GM12878 (cell line): ENCODE measurements around the gene SLC1A5. TPM values are rescaled to one million over a fixed set of nuclear protein-coding genes. Genes with fewer than 3 reads are reported as not detected.
A peak's percentile ranks its signal among the peaks of the same experiment; 100 is the strongest.

Experiments
- ATAC-seq: fragments of 200-7000 bp; cut with Tn5 transposase; 3 replicates; pipeline ENCODE4 v1.9.1; 2020; ENCODE audit warnings: mild to moderate bottlenecking, moderate library complexity
- BruUV-seq: library from RNA; stranded (reverse); fragments of 400-500 nt; replicated peaks from 2 replicates; lab custom pipeline; 2021; lab: Mats Ljungman, UMichigan
- CTCF ChIA-PET: fragments of 300-600 bp; sonication (Branson Sonifier 250); formaldehyde crosslinking; extraction: SDS; loops from one replicate; lab custom pipeline; 2021; ENCODE audit warnings: inconsistent platforms; lab: Yijun Ruan, JAX
- POLR2A ChIA-PET: fragments of 350-600 bp; formaldehyde crosslinking; extraction: SDS; loops from one replicate; lab custom pipeline; 2021; ENCODE audit warnings: inconsistent platforms; lab: Charles Lee
- RAD21 ChIA-PET: fragments of 300-600 bp; sonication (Branson Sonifier 250); formaldehyde crosslinking; loops from one replicate; lab custom pipeline; 2023; ENCODE audit warnings: antibody characterized with exemption; ENCODE audit not compliant: unreplicated experiment; lab: Charles Lee
- SMC1A ChIA-PET: fragments of 300-600 bp; sonication (Branson Sonifier 250); formaldehyde crosslinking; loops from one replicate; lab custom pipeline; 2023; ENCODE audit not compliant: unreplicated experiment, uncharacterized antibody; lab: Charles Lee
- DNase-seq: peaks from one replicate; pipeline ENCODE4 v3.0.0-alpha.2; 2011; ENCODE audit warnings: low read depth, low spot score
- FAIRE-seq: peaks from 3 replicates; lab custom pipeline; 2011; peaks lifted over from hg19 to GRCh38; lab: Jason Lieb, UNC
- H2AFZ ChIP-seq: 2 replicates; pipeline ENCODE4 v1.6.0; 2011; ENCODE audit warnings: low read depth, low read length, control low read depth; ENCODE audit not compliant: control insufficient read depth
- H3K27ac ChIP-seq: 2 replicates; pipeline ENCODE4 v1.5.1; 2011; ENCODE audit warnings: control low read depth; ENCODE audit not compliant: control insufficient read depth, insufficient read depth
- H3K27me3 ChIP-seq, 2 experiments: replicated peaks in 1 of 2; 2 replicates each; pipeline versions ENCODE4 v1.6.0 to v1.6.1; 2011; ENCODE audit warnings: low read length in 1 of 2; ENCODE audit not compliant: control insufficient read depth in 2 of 2, insufficient read depth in 2 of 2
- H3K36me3 ChIP-seq, 2 experiments: 2 replicates each; pipeline ENCODE4 v1.5.1; 2011; ENCODE audit warnings: low read length in 1 of 2; ENCODE audit not compliant: control insufficient read depth in 2 of 2, insufficient read depth in 2 of 2
- H3K4me1 ChIP-seq: 2 replicates; pipeline ENCODE4 v1.6.1; 2011; ENCODE audit warnings: mild to moderate bottlenecking, low read length, moderate library complexity, mixed read lengths; ENCODE audit not compliant: control insufficient read depth, insufficient read depth
- H3K4me2 ChIP-seq: 2 replicates; pipeline ENCODE4 v1.6.0; 2011; ENCODE audit warnings: control low read depth; ENCODE audit not compliant: control insufficient read depth, insufficient read depth
- H3K4me3 ChIP-seq: fragments of 200-600 bp; sonication (generic); 2 replicates; pipeline ENCODE4 v1.5.1; 2016
- H3K79me2 ChIP-seq: 2 replicates; pipeline ENCODE4 v1.6.0; 2011; ENCODE audit warnings: low read length; ENCODE audit not compliant: control insufficient read depth, insufficient read depth
- H3K9ac ChIP-seq: 2 replicates; pipeline ENCODE4 v1.8.0; 2011; ENCODE audit warnings: low read length, control low read depth, mixed read lengths; ENCODE audit not compliant: control insufficient read depth, insufficient read depth
- H3K9me3 ChIP-seq: replicated peaks from 3 replicates; pipeline ENCODE4 v1.5.1; 2011; ENCODE audit warnings: mild to moderate bottlenecking, low read length; ENCODE audit not compliant: control insufficient read depth, insufficient read depth
- H4K20me1 ChIP-seq: 2 replicates; pipeline ENCODE4 v1.6.0; 2011; ENCODE audit not compliant: control insufficient read depth, insufficient read depth
- HDGF ChIP-seq: fragments of 450-650 bp; IDR thresholded peaks from 2 replicates; pipeline ENCODE4 v1.6.1; 2016; ENCODE audit warnings: antibody characterized with exemption
- NFYB ChIP-seq: IDR thresholded peaks from 2 replicates; pipeline ENCODE4 v1.6.1; 2011; ENCODE audit warnings: low read depth, mild to moderate bottlenecking, low read length, improper control_type of control experiment, moderate library complexity; ENCODE audit not compliant: insufficient read depth
- RAD21 ChIP-seq: IDR thresholded peaks from 2 replicates; pipeline ENCODE4 v1.6.1; 2011; ENCODE audit warnings: mild to moderate bottlenecking, low read depth, low read length, moderate library complexity; ENCODE audit not compliant: insufficient read depth
- RAD51 ChIP-seq: fragments of 450-650 bp; IDR thresholded peaks from 2 replicates; pipeline ENCODE4 v1.6.1; 2016; ENCODE audit warnings: moderate library complexity, mild to moderate bottlenecking, inconsistent platforms
- RUNX3 ChIP-seq: IDR thresholded peaks from 2 replicates; pipeline ENCODE4 v1.6.1; 2012; ENCODE audit warnings: low read length, inconsistent platforms
- SMC3 ChIP-seq: IDR thresholded peaks from 2 replicates; pipeline ENCODE4 v1.6.1; 2011; ENCODE audit warnings: low read length, improper control_type of control experiment, borderline replicate concordance
- SRF ChIP-seq, 2 experiments: IDR thresholded peaks; 2 replicates each; pipeline ENCODE4 v1.6.1; 2011; ENCODE audit warnings: low read depth in 2 of 2, low read length in 2 of 2, mild to moderate bottlenecking in 1 of 2, moderate library complexity in 1 of 2
- WGBS: methylation state at CpG from one replicate; pipeline ENCODE4 v1.1.6; 2016; ENCODE audit warnings: low lambda C conversion rate; ENCODE audit not compliant: insufficient replicate concordance, insufficient coverage; ENCODE audit errors: missing lambda C conversion rate; 5-methylcytosine and 5-hydroxymethylcytosine counted together
- in situ Hi-C: fragments of 300-500 bp; cut with MboI; formaldehyde crosslinking; loops from 9 replicates; pipeline ENCODE4 v1.14.3; 2018; ENCODE audit warnings: mixed read lengths
- intact Hi-C: fragments of 100-400 bp; cut with micrococcal nuclease; formaldehyde crosslinking; loops from one replicate; pipeline ENCODE4 v1.14.2; 2022; ENCODE audit not compliant: unreplicated experiment
- polyA plus RNA-seq, 11 experiments: library from polyadenylated mRNA; depleted of rRNA in 4 of 11; unstranded in 6 of 11; stranded (reverse) in 5 of 11; fragments of >200 nt; fragmentation: Nextera tagmentation in 4 of 11; fragmentation: Illumina TruSeq in 1 of 11; extraction: Ambion mirVana in 4 of 11; extraction: Trizol in 1 of 11; gene quantifications; 1 replicate in 1 of 11; 2 replicates in 10 of 11; pipeline versions ENCODE4 v1.2.1 to v1.2.3, GENCODE V29; 2011 to 2016; ENCODE audit warnings: inconsistent platforms in 2 of 11, missing spikeins in 2 of 11, low read depth in 1 of 11
- total RNA-seq, 4 experiments: library from RNA; depleted of rRNA in 3 of 4; stranded (reverse); fragments of >200 nt in 3 of 4; fragmentation: Illumina TruSeq in 1 of 4; extraction: Trizol in 1 of 4; gene quantifications; 2 replicates each; pipeline versions ENCODE4 v1.2.1 to v1.2.3, GENCODE V29; 2013 to 2021
- TF ChIP-seq, protein P1 (sequence below): fragments of 450-650 bp; IDR thresholded peaks from 2 replicates; pipeline ENCODE4 v1.6.1; 2017; ENCODE audit warnings: mild to moderate bottlenecking, low read depth, inconsistent platforms; ENCODE audit not compliant: poor library complexity, severe bottlenecking
- TF ChIP-seq, protein P2 (sequence below), 3 experiments: IDR thresholded peaks in 2 of 3; conservative IDR thresholded peaks in 1 of 3; 2 replicates each; pipeline ENCODE4 v1.5.1; 2011; ENCODE audit warnings: low read depth in 3 of 3, low read length in 3 of 3, mild to moderate bottlenecking in 3 of 3, control low read depth in 2 of 3, moderate library complexity in 2 of 3, inconsistent platforms in 1 of 3, mixed read lengths in 1 of 3; ENCODE audit not compliant: control insufficient read depth in 2 of 3, insufficient read depth in 1 of 3; ENCODE audit errors: extremely low read depth in 1 of 3

SLC1A5 gene
- total and polyA plus RNA-seq, 10 of the 15 experiments (the other 5 are each of a cell fraction or from before 2014, with no cell fraction given) = 9.1 to 129 (median 60.9) TPM

DNA sequence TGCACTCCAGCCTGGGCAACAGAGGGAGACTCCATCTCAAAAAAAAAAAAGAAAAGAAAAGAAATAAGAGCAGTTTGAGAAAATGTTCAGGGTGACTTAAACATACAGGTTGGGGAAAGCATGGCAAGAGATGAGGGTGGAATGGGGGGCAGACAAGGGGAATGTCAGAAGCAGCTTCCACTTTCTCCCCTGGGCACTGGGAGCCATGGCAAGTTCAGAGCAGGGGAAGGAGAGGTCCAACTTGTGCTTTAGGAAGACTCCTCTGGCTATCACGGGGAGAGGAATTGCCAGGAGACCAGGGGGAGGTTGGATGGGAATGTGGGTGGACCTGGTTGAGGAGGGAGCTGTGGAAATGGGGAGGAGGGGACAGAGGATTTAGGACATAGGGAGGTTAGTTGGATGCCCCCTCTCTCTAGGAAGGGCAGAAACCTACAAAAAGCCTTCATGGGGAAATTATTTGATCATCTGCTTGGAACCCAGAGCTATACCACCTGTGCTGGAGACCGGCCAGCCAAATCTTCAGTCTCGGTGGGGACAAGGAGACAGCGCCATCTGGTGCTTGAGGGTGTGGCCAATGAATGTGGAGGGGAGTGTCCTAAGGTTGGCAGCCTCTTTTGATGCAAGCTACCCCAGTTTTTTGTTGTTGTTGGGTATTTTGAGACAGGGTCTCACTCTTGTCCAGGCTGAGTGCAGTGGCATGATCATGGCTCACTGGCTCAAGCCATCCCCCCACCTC lies 34.8 kb downstream of the SLC1A5 start:
- ATAC-seq = peak; percentile 87
- RAD21 ChIA-PET = interaction anchor here (0.7 to 1.7 kb wide), 9 partner anchors 35 to 224 kb away, joined by 3 to 19 read pairs (median 5); no protein-coding TSS in a partner anchor
- no peak overlapping the region for H3K4me2 ChIP-seq
- FAIRE-seq = peak; percentile 79
- BruUV-seq = no TSS peak
- in situ Hi-C loops = loop anchor here (5.0 kb wide), 1 partner anchor 89 kb away; no protein-coding TSS in a partner anchor
- H4K20me1 ChIP-seq = no peaks in the 10 kb centered on the region; the same call in 1 of the 2 replicates
- no peak overlapping the region for H3K4me3 ChIP-seq
- no peaks in the 10 kb centered on the region for H3K4me1 ChIP-seq
- TF ChIP-seq, protein P1, sequence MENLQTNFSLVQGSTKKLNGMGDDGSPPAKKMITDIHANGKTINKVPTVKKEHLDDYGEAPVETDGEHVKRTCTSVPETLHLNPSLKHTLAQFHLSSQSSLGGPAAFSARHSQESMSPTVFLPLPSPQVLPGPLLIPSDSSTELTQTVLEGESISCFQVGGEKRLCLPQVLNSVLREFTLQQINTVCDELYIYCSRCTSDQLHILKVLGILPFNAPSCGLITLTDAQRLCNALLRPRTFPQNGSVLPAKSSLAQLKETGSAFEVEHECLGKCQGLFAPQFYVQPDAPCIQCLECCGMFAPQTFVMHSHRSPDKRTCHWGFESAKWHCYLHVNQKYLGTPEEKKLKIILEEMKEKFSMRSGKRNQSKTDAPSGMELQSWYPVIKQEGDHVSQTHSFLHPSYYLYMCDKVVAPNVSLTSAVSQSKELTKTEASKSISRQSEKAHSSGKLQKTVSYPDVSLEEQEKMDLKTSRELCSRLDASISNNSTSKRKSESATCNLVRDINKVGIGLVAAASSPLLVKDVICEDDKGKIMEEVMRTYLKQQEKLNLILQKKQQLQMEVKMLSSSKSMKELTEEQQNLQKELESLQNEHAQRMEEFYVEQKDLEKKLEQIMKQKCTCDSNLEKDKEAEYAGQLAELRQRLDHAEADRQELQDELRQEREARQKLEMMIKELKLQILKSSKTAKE = no peak
- peak; percentile 49; the same call in 1 of the 2 replicates for TF ChIP-seq SMC3
- TF ChIP-seq RUNX3 = 0 out of 2 replicates have a peak, but pooled peaks have one; percentile 14
- TF ChIP-seq NFYB = peak; percentile 67
- TF ChIP-seq HDGF = peak; percentile 61; the same call in 1 of the 2 replicates
- peak; percentile 58 for TF ChIP-seq RAD21
- no peak for TF ChIP-seq SRF (IDR thresholded peaks at IDR 0.05; ENCODE audit: low read depth in 2 of 2, low read length in 2 of 2)
- TF ChIP-seq, protein P2, sequence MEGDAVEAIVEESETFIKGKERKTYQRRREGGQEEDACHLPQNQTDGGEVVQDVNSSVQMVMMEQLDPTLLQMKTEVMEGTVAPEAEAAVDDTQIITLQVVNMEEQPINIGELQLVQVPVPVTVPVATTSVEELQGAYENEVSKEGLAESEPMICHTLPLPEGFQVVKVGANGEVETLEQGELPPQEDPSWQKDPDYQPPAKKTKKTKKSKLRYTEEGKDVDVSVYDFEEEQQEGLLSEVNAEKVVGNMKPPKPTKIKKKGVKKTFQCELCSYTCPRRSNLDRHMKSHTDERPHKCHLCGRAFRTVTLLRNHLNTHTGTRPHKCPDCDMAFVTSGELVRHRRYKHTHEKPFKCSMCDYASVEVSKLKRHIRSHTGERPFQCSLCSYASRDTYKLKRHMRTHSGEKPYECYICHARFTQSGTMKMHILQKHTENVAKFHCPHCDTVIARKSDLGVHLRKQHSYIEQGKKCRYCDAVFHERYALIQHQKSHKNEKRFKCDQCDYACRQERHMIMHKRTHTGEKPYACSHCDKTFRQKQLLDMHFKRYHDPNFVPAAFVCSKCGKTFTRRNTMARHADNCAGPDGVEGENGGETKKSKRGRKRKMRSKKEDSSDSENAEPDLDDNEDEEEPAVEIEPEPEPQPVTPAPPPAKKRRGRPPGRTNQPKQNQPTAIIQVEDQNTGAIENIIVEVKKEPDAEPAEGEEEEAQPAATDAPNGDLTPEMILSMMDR (IDR thresholded peaks at IDR 0.05 in 2 of 3, conservative IDR thresholded peaks at IDR 0.05 in 1 of 3; ENCODE audit: control insufficient read depth in 2 of 3, extremely low read depth in 1 of 3, insufficient read depth in 1 of 3, low read depth in 3 of 3, low read length in 3 of 3) = peak; percentile 73 to 76 (median 75)
- TF ChIP-seq RAD51 = no peak
- no peak overlapping the region for H3K27ac ChIP-seq
- SMC1A ChIA-PET = interaction anchor here (0.5 to 2.2 kb wide), 15 partner anchors 9 to 224 kb away, joined by 3 to 14 read pairs (median 3); no protein-coding TSS in a partner anchor
- no peak for DNase-seq
- no peaks in the 10 kb centered on the region for H3K79me2 ChIP-seq
- POLR2A ChIA-PET = interaction anchor here (0.5 to 1.5 kb wide), 3 partner anchors 13 to 1493 kb away, joined by 4 to 8 read pairs (median 5); no protein-coding TSS in a partner anchor
- H3K36me3 ChIP-seq = no peaks in the 10 kb centered on the region; a peak in 1 of 4 replicates
- intact Hi-C loops = loop anchor here (5.0 kb wide), 1 partner anchor 226 kb away; no protein-coding TSS in a partner anchor
- no peak overlapping the region for H3K9ac ChIP-seq
- WGBS = 16% methylated on average over 4 of the region's 4 CpGs
- CTCF ChIA-PET = interaction anchor here (0.6 to 8.9 kb wide), 41 partner anchors 8 to 420 kb away, joined by 3 to 134 read pairs (median 5); partner anchors contain the start of genes DACT3 and SLC1A5
- H3K27me3 ChIP-seq = no peaks in the 10 kb centered on the region
- no peaks in the 10 kb centered on the region for H3K9me3 ChIP-seq
- H2AFZ ChIP-seq = no peak overlapping the region
